CD14-positive monocyte (primary cell): ENCODE data around the gene LETMD1. TPM values are rescaled to one million over a fixed set of nuclear protein-coding genes. Genes with fewer than 3 reads are reported as not detected.

Source experiments
- DNase-seq, 3 donors: peaks; one replicate each; pipeline ENCODE4 v3.0.0-alpha.2; 2011 to 2022
- H2AFZ ChIP-seq: 2 replicates; pipeline ENCODE4 v1.6.0; 2012; ENCODE audit warnings: mild to moderate bottlenecking, low read depth, low read length, inconsistent platforms; ENCODE audit not compliant: insufficient read depth, poor library complexity, severe bottlenecking
- H3K27ac ChIP-seq, 2 donors: 1 replicate in 1 of 2; 2 replicates in 1 of 2; pipeline ENCODE4 v1.5.1; 2012 to 2013; ENCODE audit warnings: low read length in 2 of 2, control low read depth in 1 of 2, inconsistent platforms in 1 of 2, low read depth in 1 of 2, mild to moderate bottlenecking in 1 of 2
- H3K27me3 ChIP-seq, 2 donors: one replicate each; pipeline versions ENCODE4 v1.6.0 to v1.6.1; 2011 to 2013; ENCODE audit warnings: low read length in 2 of 2; ENCODE audit not compliant: control insufficient read depth in 2 of 2, insufficient read depth in 2 of 2
- H3K36me3 ChIP-seq, 2 donors: replicated peaks in 1 of 2; 1 replicate in 1 of 2; 2 replicates in 1 of 2; pipeline versions ENCODE4 v1.5.1 to v1.6.1; 2012 to 2013; ENCODE audit warnings: low read length in 2 of 2, control low read depth in 1 of 2, inconsistent platforms in 1 of 2, mild to moderate bottlenecking in 1 of 2; ENCODE audit not compliant: insufficient read depth in 2 of 2, control insufficient read depth in 1 of 2
- H3K4me1 ChIP-seq, 2 donors: 1 replicate in 1 of 2; 2 replicates in 1 of 2; pipeline versions ENCODE4 v1.5.1 to v1.6.1; 2012 to 2013; ENCODE audit warnings: low read length in 2 of 2, control low read depth in 1 of 2, inconsistent platforms in 1 of 2, mild to moderate bottlenecking in 1 of 2, moderate library complexity in 1 of 2; ENCODE audit not compliant: insufficient read depth in 2 of 2, control insufficient read depth in 1 of 2
- H3K4me2 ChIP-seq: replicated peaks from 2 replicates; pipeline ENCODE3; 2012; ENCODE audit warnings: low read length, moderate library complexity, mild to moderate bottlenecking; ENCODE audit not compliant: poor library complexity, severe bottlenecking; ENCODE audit errors: extremely low read depth
- H3K4me3 ChIP-seq, 3 experiments: fragments of 200-600 bp in 1 of 3; sonication (generic) in 1 of 3; replicated peaks in 1 of 3; 1 replicate in 2 of 3; 2 replicates in 1 of 3; pipeline ENCODE4 v1.5.1; 2011 to 2013; ENCODE audit warnings: low read length in 3 of 3, mild to moderate bottlenecking in 3 of 3, control low read depth in 2 of 3, low read depth in 2 of 3, inconsistent platforms in 1 of 3, moderate library complexity in 1 of 3
- H3K79me2 ChIP-seq: 2 replicates; pipeline ENCODE4 v1.6.0; 2012; ENCODE audit warnings: mild to moderate bottlenecking, control low read depth, inconsistent platforms, low read length, moderate library complexity; ENCODE audit not compliant: insufficient read depth
- H3K9ac ChIP-seq: 2 replicates; pipeline ENCODE4 v1.6.0; 2017; ENCODE audit warnings: low read length, mild to moderate bottlenecking; ENCODE audit not compliant: insufficient read depth, poor library complexity, severe bottlenecking
- H3K9me3 ChIP-seq, 2 donors: replicated peaks in 1 of 2; 1 replicate in 1 of 2; 2 replicates in 1 of 2; pipeline versions ENCODE4 v1.5.1 to v1.6.1; 2012 to 2013; ENCODE audit warnings: low read length in 2 of 2, control low read depth in 1 of 2; ENCODE audit not compliant: control insufficient read depth in 1 of 2, insufficient read depth in 1 of 2
- H4K20me1 ChIP-seq: 2 replicates; pipeline ENCODE4 v1.6.0; 2012; ENCODE audit warnings: mild to moderate bottlenecking, low read length, control low read depth, moderate library complexity; ENCODE audit not compliant: insufficient read depth
- H3K27ac Mint-ChIP-seq, 7 donors: one replicate each; pipeline ENCODE4 v1.8.0; 2020; ENCODE audit warnings: mild to moderate bottlenecking in 7 of 7, mixed read lengths in 7 of 7, moderate library complexity in 6 of 7, inconsistent platforms in 2 of 7
- H3K27me3 Mint-ChIP-seq, 3 donors: one replicate each; pipeline ENCODE4 v1.8.0; 2021 to 2022; ENCODE audit warnings: low read depth in 3 of 3, mild to moderate bottlenecking in 3 of 3, mixed read lengths in 3 of 3, moderate library complexity in 3 of 3, inconsistent platforms in 1 of 3
- H3K36me3 Mint-ChIP-seq, 2 donors: one replicate each; pipeline ENCODE4 v1.8.0; 2020; ENCODE audit warnings: mixed read lengths in 2 of 2, inconsistent platforms in 1 of 2, mild to moderate bottlenecking in 1 of 2
- H3K4me1 Mint-ChIP-seq: one replicate; pipeline ENCODE4 v1.8.0; 2020; ENCODE audit warnings: mild to moderate bottlenecking, mixed read lengths
- H3K4me3 Mint-ChIP-seq, 2 donors: one replicate each; pipeline ENCODE4 v1.8.0; 2020; ENCODE audit warnings: mild to moderate bottlenecking in 2 of 2, mixed read lengths in 2 of 2, moderate library complexity in 1 of 2
- H3K9me3 Mint-ChIP-seq, 7 donors: one replicate each; pipeline ENCODE4 v1.8.0; 2020 to 2022; ENCODE audit warnings: mixed read lengths in 7 of 7, mild to moderate bottlenecking in 6 of 7, moderate library complexity in 6 of 7, inconsistent platforms in 2 of 7
- CTCF ChIP-seq: fragments of 200-600 bp; IDR thresholded peaks from one replicate; pipeline ENCODE4 v1.8.0; 2022; ENCODE audit warnings: antibody characterized with exemption, mild to moderate bottlenecking
- WGBS: methylation state at CpG from one replicate; pipeline ENCODE4 v1.1.5; 2013; ENCODE audit warnings: missing lambda C conversion rate; ENCODE audit not compliant: insufficient coverage; 5-methylcytosine and 5-hydroxymethylcytosine counted together
- intact Hi-C, 2 donors: fragments of 100-400 bp; cut with micrococcal nuclease; formaldehyde crosslinking; loops; one replicate each; pipeline versions ENCODE4 v1.15.0 to v1.15.1; 2023
- polyA plus RNA-seq, 3 donors: library from polyadenylated mRNA; depleted of rRNA in 1 of 3; unstranded in 2 of 3; stranded (reverse) in 1 of 3; fragments of 300-500 nt in 2 of 3; fragments of >200 nt in 1 of 3; fragmentation: Illumina TruSeq in 2 of 3; gene quantifications; 1 replicate in 2 of 3; 2 replicates in 1 of 3; pipeline ENCODE4 v1.2.3, GENCODE V29; 2012 to 2021

Gene LETMD1
- polyA plus RNA-seq, 3 donors, result 13.2 to 95.6 (median 16.8) TPM

GRCh38 chr12:51033457-51034089, 14.6 kb upstream of the LETMD1 start:
- DNase-seq, result no peak
- no peak overlapping the region for H2AFZ ChIP-seq
- no peak for TF ChIP-seq CTCF
- Mint-ChIP-seq H3K27me3 (peaks cover 0 to 2% (median 2%) of the 10 kb centered on the region in 3 donors), H3K36me3 (no peaks in the 10 kb centered on the region), H3K27ac (no peak overlapping the region), H3K9me3 (no peaks in the 10 kb centered on the region), H3K4me1 (peaks cover 4% of the 10 kb centered on the region), H3K4me3 (no peak overlapping the region)
- no peaks in the 10 kb centered on the region for H3K9me3 ChIP-seq
- no peak overlapping the region for H3K27ac ChIP-seq
- H3K27me3 ChIP-seq, result no peaks in the 10 kb centered on the region
- H4K20me1 ChIP-seq, result no peaks in the 10 kb centered on the region
- H3K79me2 ChIP-seq, result no peaks in the 10 kb centered on the region
- H3K4me2 ChIP-seq, result no peak overlapping the region
- intact Hi-C loops, result no loop called here
- H3K36me3 ChIP-seq, result no peaks in the 10 kb centered on the region
- no peak overlapping the region for H3K9ac ChIP-seq
- no CpG with 5 or more reads among the region's 4 CpGs for WGBS
- H3K4me1 ChIP-seq, result peaks cover 0 to 2% of the 10 kb centered on the region in 2 donors
- H3K4me3 ChIP-seq, result no peak overlapping the region

GRCh38 chr12:51036279-51036678, 11.8 kb upstream of the LETMD1 start:
- no peak overlapping the region for H3K4me2 ChIP-seq
- H3K4me1 ChIP-seq, result no peaks in the 10 kb centered on the region
- H3K27ac ChIP-seq, result no peak overlapping the region
- no peak overlapping the region for H3K4me3 Mint-ChIP-seq
- no peak for DNase-seq
- H3K79me2 ChIP-seq, result no peaks in the 10 kb centered on the region
- H3K4me3 ChIP-seq, result no peak overlapping the region
- H3K27ac Mint-ChIP-seq, result no peak overlapping the region
- WGBS, result 83% methylated on average over 1 of the region's 3 CpGs
- no peaks in the 10 kb centered on the region for H3K27me3 ChIP-seq
- H3K9me3 Mint-ChIP-seq, result peaks cover 0 to 2% (median 0%) of the 10 kb centered on the region in 7 donors
- H3K4me1 Mint-ChIP-seq, result no peaks in the 10 kb centered on the region
- H4K20me1 ChIP-seq, result no peaks in the 10 kb centered on the region
- H3K9me3 ChIP-seq, result no peaks in the 10 kb centered on the region
- no peak overlapping the region for H2AFZ ChIP-seq
- no peaks in the 10 kb centered on the region for H3K27me3 Mint-ChIP-seq
- TF ChIP-seq CTCF, result no peak
- H3K36me3 Mint-ChIP-seq, result no peaks in the 10 kb centered on the region
- no peak overlapping the region for H3K9ac ChIP-seq
- intact Hi-C loops, result no loop called here
- no peaks in the 10 kb centered on the region for H3K36me3 ChIP-seq
